K562 treated with DMSO at 1 percent for 12 hours (cell line): ENCODE measurements around the gene DUOX1. TPM values are rescaled to one million over a fixed set of nuclear protein-coding genes. Genes with fewer than 3 reads are reported as not detected.

Source experiments
- total RNA-seq: library from RNA; unstranded; fragments of 300-600 nt; gene quantifications from 2 replicates; pipeline ENCODE4 v1.2.3, GENCODE V29; 2022; ENCODE audit not compliant: insufficient read depth

Gene DUOX1
- not detected in 2 replicates for total RNA-seq

GRCh38 chr15:45129651-45130129, at the start of gene DUOX1, which contains the start of gene DUOXA1:
Gene DUOX1 (plus strand): TSS chr15:45129994. CDS start chr15:45131967, 1,973 bp downstream.
Gene DUOXA1 (minus strand): TSS chr15:45129879. CDS start chr15:45123014, 6,865 bp downstream.

GRCh38 chr15:45114076-45114750, 15.6 kb upstream of the DUOX1 start, which contains the start of the genes DUOX2 and DUOXA2:
Gene DUOX2 (minus strand): TSS chr15:45114172. CDS start chr15:45113411, 761 bp downstream.
Gene DUOXA2 (plus strand): TSS chr15:45114326. CDS start chr15:45114606, 280 bp downstream.

DNA sequence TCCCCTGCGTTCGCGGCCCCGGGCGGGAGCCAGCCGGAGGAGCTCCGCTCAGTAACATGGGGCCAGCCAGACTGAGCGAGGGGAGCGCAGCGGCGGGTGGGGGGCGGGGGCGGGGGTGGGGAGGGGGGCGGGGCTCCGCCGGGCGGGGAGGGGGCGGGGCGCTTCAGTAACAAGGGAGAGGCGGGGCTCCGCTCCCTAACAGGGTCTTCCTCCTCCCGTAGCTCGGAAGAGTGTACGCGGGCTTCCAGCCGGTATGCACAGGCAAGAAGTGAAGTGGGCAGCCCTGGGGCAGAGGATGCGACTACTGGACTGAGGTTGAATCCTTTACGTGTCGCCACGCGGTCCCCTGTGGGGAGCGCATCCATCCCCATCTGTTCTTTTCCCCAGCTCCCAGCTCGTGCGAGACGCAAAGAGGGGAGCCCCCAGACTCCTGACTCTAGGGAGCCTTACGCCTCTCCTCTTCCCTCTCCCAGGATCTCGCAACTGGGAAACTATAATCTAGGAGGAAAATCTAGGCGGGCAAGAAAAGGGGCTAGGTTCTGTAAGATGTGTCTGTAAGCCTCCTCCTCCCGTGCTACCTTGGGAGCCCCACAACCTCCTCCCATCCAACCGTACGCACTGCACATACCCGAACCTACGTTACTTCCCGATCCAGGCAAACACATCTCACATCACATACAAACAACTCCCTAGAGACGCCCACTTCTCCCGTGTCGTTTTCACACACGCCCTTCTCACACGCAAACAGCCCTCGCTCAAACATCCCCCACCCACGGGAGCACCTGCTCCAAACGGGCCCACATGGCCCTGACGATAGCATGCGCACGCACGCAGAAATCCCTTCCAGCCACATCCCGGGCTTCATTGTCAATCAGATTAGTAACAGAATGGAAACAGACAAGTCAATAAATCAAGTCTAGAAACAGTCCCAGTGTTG, 58.4 kb downstream of the DUOX1 start, which contains the start of gene SHF:
TSS of gene SHF (minus strand) at position 73 of the 937 bp plus-strand sequence. CDS start at position 58, 15 bp downstream.

Other genes starting within 250 kb of the DUOX1 start
- gene TERB2, start 173.3 kb upstream of the DUOX1 start, total RNA-seq, result not detected in 2 replicates
- gene SORD, start 106.8 kb upstream of the DUOX1 start, total RNA-seq, result 15.3 and 34.2 TPM in 2 replicates
- gene DUOX2, start 15.8 kb upstream of the DUOX1 start, total RNA-seq, result 0.11 TPM in 1 of 2 replicates, not detected in the other
- gene DUOXA2, start 15.7 kb upstream of the DUOX1 start, total RNA-seq, result not detected in 2 replicates
- not detected in 2 replicates for gene DUOXA1, start 115 bp upstream of the DUOX1 start, total RNA-seq
- gene SHF, start 58.0 kb downstream of the DUOX1 start, total RNA-seq, result 3.5 and 3.6 TPM in 2 replicates
- not detected in 2 replicates for gene SLC28A2, start 122.2 kb downstream of the DUOX1 start, total RNA-seq
- 0.80 and 2.1 TPM in 2 replicates for gene GATM, start 248.6 kb downstream of the DUOX1 start, total RNA-seq